SK-N-SH treated with all-trans-retinoic acid at 6 μM for 48 hours (cell line): ENCODE results near the gene RNF208.

ENCODE experiments used
- BACH2 ChIP-seq: fragments of 250-450 bp; sonication (Bioruptor Pico); IDR thresholded peaks from 2 replicates; pipeline ENCODE4 v1.9.0; 2021; ENCODE audit warnings: mild to moderate bottlenecking, borderline replicate concordance
- CSDC2 ChIP-seq: fragments of 250-450 bp; sonication (Bioruptor Pico); IDR thresholded peaks from 2 replicates; pipeline ENCODE4 v1.5.0; 2020; ENCODE audit warnings: mild to moderate bottlenecking, moderate library complexity
- TOX ChIP-seq: fragments of 250-450 bp; sonication (Bioruptor Pico); IDR thresholded peaks from 2 replicates; pipeline ENCODE4 v1.8.0; 2021; ENCODE audit warnings: mild to moderate bottlenecking, moderate library complexity, borderline replicate concordance
- ZC3H10 ChIP-seq: fragments of 250-450 bp; sonication (Bioruptor Pico); IDR thresholded peaks from 2 replicates; pipeline ENCODE4 v1.5.1; 2021; ENCODE audit warnings: mild to moderate bottlenecking, moderate library complexity
- ZFP3 ChIP-seq: fragments of 250-450 bp; sonication (Bioruptor Pico); IDR thresholded peaks from 2 replicates; pipeline ENCODE4 v1.5.0; 2020; ENCODE audit warnings: mild to moderate bottlenecking, moderate library complexity
- ZNF565 ChIP-seq: fragments of 450-650 bp; formaldehyde crosslinking; conservative IDR thresholded peaks from 2 replicates; pipeline ENCODE4 v1.5.0; 2020; ENCODE audit warnings: low read depth, mild to moderate bottlenecking, moderate library complexity
- ZNF70 ChIP-seq: fragments of 450-650 bp; formaldehyde crosslinking; IDR thresholded peaks from 2 replicates; pipeline ENCODE4 v1.5.0; 2020; ENCODE audit warnings: mild to moderate bottlenecking, moderate library complexity
- TF ChIP-seq, protein P1 (sequence below): fragments of 250-450 bp; sonication (Bioruptor Pico); IDR thresholded peaks from 2 replicates; pipeline ENCODE4 v1.5.1; 2020; ENCODE audit warnings: low read depth, mild to moderate bottlenecking, moderate library complexity
- TF ChIP-seq, protein P2 (sequence below): fragments of 250-450 bp; sonication (Bioruptor Pico); IDR thresholded peaks from 2 replicates; pipeline ENCODE4 v1.5.0; 2020; ENCODE audit warnings: mild to moderate bottlenecking, moderate library complexity

DNA sequence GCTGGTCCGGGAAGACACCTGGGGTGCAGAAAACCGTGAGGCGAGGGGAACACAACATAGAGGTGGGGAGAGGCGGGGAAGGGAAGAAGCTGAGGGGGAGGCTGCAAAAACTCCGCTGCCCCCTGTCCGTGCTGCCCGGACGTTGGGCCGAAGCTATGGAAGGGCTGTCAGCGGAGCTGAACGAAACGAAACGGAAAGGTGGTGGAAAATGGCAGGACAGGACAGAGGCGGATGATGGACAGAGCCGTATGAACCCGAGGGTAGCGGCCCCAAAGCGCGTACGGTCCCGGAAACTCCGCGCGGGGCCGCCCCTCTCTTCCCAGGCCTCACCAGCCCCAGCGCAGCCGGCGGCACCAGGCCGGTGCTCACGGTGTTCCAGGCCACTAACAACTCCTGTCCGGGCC is 34.0 kb downstream of the RNF208 start:
- TF ChIP-seq, protein P1, sequence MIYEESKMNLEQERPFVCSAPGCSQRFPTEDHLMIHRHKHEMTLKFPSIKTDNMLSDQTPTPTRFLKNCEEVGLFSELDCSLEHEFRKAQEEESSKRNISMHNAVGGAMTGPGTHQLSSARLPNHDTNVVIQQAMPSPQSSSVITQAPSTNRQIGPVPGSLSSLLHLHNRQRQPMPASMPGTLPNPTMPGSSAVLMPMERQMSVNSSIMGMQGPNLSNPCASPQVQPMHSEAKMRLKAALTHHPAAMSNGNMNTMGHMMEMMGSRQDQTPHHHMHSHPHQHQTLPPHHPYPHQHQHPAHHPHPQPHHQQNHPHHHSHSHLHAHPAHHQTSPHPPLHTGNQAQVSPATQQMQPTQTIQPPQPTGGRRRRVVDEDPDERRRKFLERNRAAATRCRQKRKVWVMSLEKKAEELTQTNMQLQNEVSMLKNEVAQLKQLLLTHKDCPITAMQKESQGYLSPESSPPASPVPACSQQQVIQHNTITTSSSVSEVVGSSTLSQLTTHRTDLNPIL: no peak
- no peak for TF ChIP-seq ZNF70 (CRISPR knock-in tag)
- TF ChIP-seq ZC3H10 (CRISPR knock-in tag): no peak
- TF ChIP-seq TOX (CRISPR knock-in tag): no peak
- no peak for TF ChIP-seq CSDC2
- no peak for TF ChIP-seq ZNF565
- TF ChIP-seq, protein P2, sequence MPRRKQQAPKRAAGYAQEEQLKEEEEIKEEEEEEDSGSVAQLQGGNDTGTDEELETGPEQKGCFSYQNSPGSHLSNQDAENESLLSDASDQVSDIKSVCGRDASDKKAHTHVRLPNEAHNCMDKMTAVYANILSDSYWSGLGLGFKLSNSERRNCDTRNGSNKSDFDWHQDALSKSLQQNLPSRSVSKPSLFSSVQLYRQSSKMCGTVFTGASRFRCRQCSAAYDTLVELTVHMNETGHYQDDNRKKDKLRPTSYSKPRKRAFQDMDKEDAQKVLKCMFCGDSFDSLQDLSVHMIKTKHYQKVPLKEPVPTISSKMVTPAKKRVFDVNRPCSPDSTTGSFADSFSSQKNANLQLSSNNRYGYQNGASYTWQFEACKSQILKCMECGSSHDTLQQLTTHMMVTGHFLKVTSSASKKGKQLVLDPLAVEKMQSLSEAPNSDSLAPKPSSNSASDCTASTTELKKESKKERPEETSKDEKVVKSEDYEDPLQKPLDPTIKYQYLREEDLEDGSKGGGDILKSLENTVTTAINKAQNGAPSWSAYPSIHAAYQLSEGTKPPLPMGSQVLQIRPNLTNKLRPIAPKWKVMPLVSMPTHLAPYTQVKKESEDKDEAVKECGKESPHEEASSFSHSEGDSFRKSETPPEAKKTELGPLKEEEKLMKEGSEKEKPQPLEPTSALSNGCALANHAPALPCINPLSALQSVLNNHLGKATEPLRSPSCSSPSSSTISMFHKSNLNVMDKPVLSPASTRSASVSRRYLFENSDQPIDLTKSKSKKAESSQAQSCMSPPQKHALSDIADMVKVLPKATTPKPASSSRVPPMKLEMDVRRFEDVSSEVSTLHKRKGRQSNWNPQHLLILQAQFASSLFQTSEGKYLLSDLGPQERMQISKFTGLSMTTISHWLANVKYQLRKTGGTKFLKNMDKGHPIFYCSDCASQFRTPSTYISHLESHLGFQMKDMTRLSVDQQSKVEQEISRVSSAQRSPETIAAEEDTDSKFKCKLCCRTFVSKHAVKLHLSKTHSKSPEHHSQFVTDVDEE (CRISPR knock-in tag): no peak
- TF ChIP-seq ZFP3 (CRISPR knock-in tag): no peak
- no peak for TF ChIP-seq BACH2 (CRISPR knock-in tag)
